ENCODE data around the gene NABP1.

Gene NABP1

GRCh38 chr2:191713837-191714236 lies 35.9 kb downstream of the NABP1 start:
- no peak for DNase-seq

GRCh38 chr2:191714925-191715324 lies 37.0 kb downstream of the NABP1 start:
- no peak for DNase-seq

- no peak for DNase-seq
These were observed 37.5 kb downstream of the NABP1 start for GRCh38 chr2:191715471-191715870.

GRCh38 chr2:191719261-191719660 lies 41.3 kb downstream of the NABP1 start:
- no peak for DNase-seq

- no peak for DNase-seq
These were observed 42.0 kb downstream of the NABP1 start for GRCh38 chr2:191719938-191720337.

GRCh38 chr2:191721331-191721730 lies 43.4 kb downstream of the NABP1 start:
- no peak for DNase-seq

- DNase-seq: peak; percentile 4
These were observed 46.1 kb downstream of the NABP1 start for GRCh38 chr2:191724015-191724414.

GRCh38 chr2:191728750-191729624 lies 51.1 kb downstream of the NABP1 start:
- no peak for DNase-seq

- DNase-seq: no peak
These were observed 52.3 kb downstream of the NABP1 start for GRCh38 chr2:191730263-191730662.
